ENCODE measurements around the gene PAQR9.
"Not testable (repeated sequence)": the region's sequence is repeated elsewhere in the genome, so short reads cannot be mapped to it uniquely, and the experiment has no call there.

PAQR9 gene

DNA sequence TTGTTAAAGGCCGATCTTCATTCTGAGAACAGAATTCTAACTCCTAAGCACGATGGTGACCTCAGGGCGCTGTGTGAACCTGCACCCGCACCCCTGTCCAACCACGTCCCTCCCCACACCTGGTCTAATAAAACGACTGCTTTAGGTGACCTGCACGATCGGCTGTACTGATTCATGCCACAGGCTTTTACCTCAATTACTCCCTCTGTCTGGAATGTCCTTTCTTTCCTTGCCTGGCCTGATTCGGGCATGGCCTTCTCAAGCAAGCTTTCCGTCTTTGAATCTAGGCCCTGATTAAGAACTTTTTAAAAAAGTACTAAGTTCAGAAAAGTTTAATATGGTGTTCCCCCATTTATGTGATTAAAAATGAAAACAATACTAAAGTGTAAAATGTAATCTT is 37.1 kb upstream of the PAQR9 start:
- Histone ChIP-seq H3K4me1 (peaks cover 29% of the 10 kb centered on the region), H3K27me3 (no peaks in the 10 kb centered on the region), H3K4me3 (peak overlapping the region; percentile 85), H4K20me1 (peaks cover 39% of the 10 kb centered on the region), H3K4me2 (peak overlapping the region; percentile 88), H3K9me3 (no peaks in the 10 kb centered on the region), H3K36me3 (no peaks in the 10 kb centered on the region; the same call in 1 of the 2 replicates), H3K27ac (peak overlapping the region; percentile 93), H3K9ac (peak overlapping the region; percentile 97)
- TF ChIP-seq Cebpa-rat (IDR thresholded peaks at IDR 0.05): no peak

DNA sequence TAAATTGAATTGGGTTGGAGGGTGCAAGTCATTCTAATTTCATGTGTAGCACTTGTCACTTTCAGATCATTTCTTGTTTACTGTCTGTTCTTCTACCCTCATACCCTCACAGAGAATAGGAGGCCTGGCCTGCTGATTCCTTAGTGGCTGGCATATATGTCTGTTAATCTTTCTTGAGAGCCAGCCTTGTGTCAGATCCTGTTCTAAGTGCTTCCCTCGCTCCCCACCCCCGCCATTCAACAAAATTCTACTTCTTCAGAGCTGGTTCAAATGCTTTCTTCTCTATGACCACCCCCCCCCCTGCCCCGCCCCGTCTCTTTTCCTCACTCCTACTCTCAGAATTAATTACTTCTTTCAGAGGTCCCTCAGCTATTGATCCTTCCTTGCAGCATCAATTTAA is 36.4 kb upstream of the PAQR9 start:
- Histone ChIP-seq H3K9me3 (no peaks in the 10 kb centered on the region), H3K27ac (no peak overlapping the region), H3K4me3 (no peak overlapping the region), H3K27me3 (no peaks in the 10 kb centered on the region), H4K20me1 (peaks cover 33% of the 10 kb centered on the region), H3K4me1 (peaks cover 29% of the 10 kb centered on the region), H3K36me3 (no peaks in the 10 kb centered on the region), H3K4me2 (peak overlapping the region; percentile 88), H3K9ac (no peak overlapping the region)
- no peak for TF ChIP-seq Cebpa-rat (IDR thresholded peaks at IDR 0.05)

DNA sequence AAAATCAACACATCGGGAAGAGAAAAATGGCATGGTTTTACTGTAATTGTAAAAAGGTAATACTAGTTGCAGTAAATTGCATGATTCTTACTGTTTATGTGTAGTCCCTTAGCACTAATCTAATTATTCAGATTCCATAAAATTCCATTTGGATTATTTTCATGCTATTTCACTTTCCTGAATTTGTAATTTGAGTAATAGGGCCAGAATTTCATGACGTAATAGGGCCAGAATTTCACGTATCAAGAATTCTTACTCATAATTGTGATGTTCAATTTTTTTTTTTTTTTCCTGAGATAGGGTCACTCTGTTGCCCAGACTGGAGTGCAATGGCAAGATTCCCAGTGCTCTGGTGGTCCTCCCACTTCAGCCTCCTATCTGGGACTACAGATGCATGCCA is 35.0 kb upstream of the PAQR9 start:
- no peak for TF ChIP-seq Cebpa-rat (IDR thresholded peaks at IDR 0.05)
- no peak overlapping the region for H3K27ac ChIP-seq
- peaks cover 19% of the 10 kb centered on the region for H4K20me1 ChIP-seq
- H3K9me3 ChIP-seq: no peaks in the 10 kb centered on the region
- H3K36me3 ChIP-seq: no peaks in the 10 kb centered on the region
- no peaks in the 10 kb centered on the region for H3K27me3 ChIP-seq
- no peak overlapping the region for H3K4me2 ChIP-seq
- H3K4me3 ChIP-seq: no peak overlapping the region
- H3K4me1 ChIP-seq: peaks cover 30% of the 10 kb centered on the region
- H3K9ac ChIP-seq: no peak overlapping the region

DNA sequence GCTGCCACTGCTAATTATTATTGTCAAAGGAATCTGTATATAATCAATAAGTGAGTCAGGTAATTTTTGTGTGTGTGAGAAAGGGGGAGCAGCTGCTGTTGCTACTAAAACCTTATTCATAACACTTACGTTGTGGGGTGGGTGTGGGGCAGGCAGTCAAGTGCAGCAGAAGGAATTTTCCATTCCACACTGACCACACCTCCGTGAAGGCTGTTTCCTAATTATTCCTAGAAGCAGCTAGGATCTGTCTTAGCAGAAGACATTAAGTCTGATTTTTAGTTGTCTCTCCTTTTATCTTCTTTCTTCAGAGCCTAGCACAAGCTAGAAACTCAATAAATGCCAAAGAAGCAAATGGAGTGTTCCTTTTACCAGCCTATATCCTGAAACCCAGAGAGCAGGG is 33.9 kb upstream of the PAQR9 start:
- no peak overlapping the region for H3K9ac ChIP-seq
- H3K9me3 ChIP-seq: no peaks in the 10 kb centered on the region
- no peak overlapping the region for H3K27ac ChIP-seq
- H4K20me1 ChIP-seq: peaks cover 7% of the 10 kb centered on the region; the same call in 1 of the 2 replicates
- peaks cover 23% of the 10 kb centered on the region for H3K4me1 ChIP-seq
- H3K4me2 ChIP-seq: no peak overlapping the region
- no peaks in the 10 kb centered on the region for H3K36me3 ChIP-seq
- H3K27me3 ChIP-seq: no peaks in the 10 kb centered on the region
- no peak overlapping the region for H3K4me3 ChIP-seq
- TF ChIP-seq Cebpa-rat (IDR thresholded peaks at IDR 0.05): no peak

DNA sequence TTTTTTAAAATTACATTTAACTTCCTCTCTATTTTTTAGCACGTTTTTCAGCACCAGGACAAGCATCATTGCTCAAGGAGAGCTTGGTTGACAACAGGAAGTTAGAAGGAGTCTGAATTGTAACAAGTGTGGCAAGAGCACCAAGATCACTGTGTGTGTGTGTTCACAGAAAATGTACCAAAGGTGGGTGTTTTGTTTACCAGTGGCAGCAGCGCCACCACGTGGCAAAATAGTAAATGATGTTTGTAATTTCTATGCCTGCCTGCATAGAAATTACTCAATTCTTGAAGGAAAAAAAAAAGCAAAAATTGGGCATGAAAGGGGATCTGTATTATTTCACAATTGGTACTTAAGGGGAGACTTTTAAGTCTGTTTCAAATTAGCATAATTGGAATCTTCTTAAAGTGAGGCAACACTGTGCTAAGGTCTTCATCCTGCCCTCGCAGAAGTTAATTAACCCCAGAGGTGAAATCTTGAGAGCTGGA is 30.5 kb upstream of the PAQR9 start:
- H3K27ac ChIP-seq: no peak overlapping the region
- no peak overlapping the region for H3K4me3 ChIP-seq
- H4K20me1 ChIP-seq: no peaks in the 10 kb centered on the region
- H3K9me3 ChIP-seq: no peaks in the 10 kb centered on the region
- H3K9ac ChIP-seq: no peak overlapping the region
- H3K4me1 ChIP-seq: peaks cover 9% of the 10 kb centered on the region; the same call in 1 of the 2 replicates
- TF ChIP-seq Cebpa-rat (IDR thresholded peaks at IDR 0.05): peak; percentile 26; the same call in 1 of the 2 replicates
- no peaks in the 10 kb centered on the region for H3K27me3 ChIP-seq
- no peaks in the 10 kb centered on the region for H3K36me3 ChIP-seq
- H3K4me2 ChIP-seq: peak overlapping the region; percentile 6; the same call in 1 of the 2 replicates

DNA sequence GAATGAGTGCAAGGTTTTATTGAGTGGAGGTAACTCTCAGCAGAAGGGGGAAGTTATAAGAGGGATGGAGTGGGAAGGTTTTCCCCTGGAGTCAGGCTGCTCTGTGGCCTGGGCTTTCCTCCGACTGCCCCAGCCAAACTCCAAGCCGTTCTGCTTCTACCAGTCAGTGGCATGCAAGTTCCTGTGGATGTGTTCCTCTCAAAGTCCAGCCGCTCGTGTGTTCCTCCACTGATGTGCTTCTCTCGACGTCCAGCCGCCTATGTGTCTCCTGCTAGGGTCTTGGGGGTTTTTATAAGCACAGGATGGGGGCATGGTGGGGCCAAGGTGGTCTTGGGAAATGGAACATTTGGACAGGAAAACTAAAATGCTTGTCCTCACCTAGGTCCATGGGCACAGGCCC is 28.8 kb upstream of the PAQR9 start:
- no peak overlapping the region for H3K4me2 ChIP-seq
- H3K9ac ChIP-seq: no peak overlapping the region
- no peaks in the 10 kb centered on the region for H3K36me3 ChIP-seq
- no peaks in the 10 kb centered on the region for H4K20me1 ChIP-seq
- H3K4me3 ChIP-seq: no peak overlapping the region
- H3K9me3 ChIP-seq: no peaks in the 10 kb centered on the region
- no peaks in the 10 kb centered on the region for H3K27me3 ChIP-seq
- peaks cover 9% of the 10 kb centered on the region; the same call in 1 of the 2 replicates for H3K4me1 ChIP-seq
- TF ChIP-seq Cebpa-rat (IDR thresholded peaks at IDR 0.05): no peak
- no peak overlapping the region for H3K27ac ChIP-seq

DNA sequence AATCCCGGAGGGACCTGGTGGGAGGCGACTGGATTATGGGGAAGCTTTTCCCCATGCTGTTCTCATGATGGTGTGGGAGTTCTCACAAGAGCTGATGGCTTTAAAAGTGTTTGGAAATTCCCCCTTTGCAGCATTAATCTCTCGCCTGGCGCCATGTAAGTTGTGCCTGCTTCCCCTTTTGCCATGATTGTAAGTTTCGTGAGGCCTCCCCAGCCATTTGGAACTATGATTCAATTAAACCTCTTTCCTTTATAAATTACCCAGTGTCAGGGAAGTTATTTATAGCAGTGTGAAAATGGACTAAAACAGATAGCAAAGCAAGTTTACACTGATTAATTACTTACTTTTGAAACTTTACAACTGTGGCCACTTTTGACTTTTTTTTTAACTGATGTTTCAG is 27.2 kb upstream of the PAQR9 start:
- Histone ChIP-seq H4K20me1 (no peaks in the 10 kb centered on the region), H3K9ac (no peak overlapping the region), H3K4me2 (no peak overlapping the region), H3K36me3 (no peaks in the 10 kb centered on the region), H3K27me3 (no peaks in the 10 kb centered on the region), H3K27ac (no peak overlapping the region), H3K9me3 (no peaks in the 10 kb centered on the region), H3K4me1 (peaks cover 9% of the 10 kb centered on the region; the same call in 1 of the 2 replicates), H3K4me3 (no peak overlapping the region)
- no peak for TF ChIP-seq Cebpa-rat (IDR thresholded peaks at IDR 0.05)

DNA sequence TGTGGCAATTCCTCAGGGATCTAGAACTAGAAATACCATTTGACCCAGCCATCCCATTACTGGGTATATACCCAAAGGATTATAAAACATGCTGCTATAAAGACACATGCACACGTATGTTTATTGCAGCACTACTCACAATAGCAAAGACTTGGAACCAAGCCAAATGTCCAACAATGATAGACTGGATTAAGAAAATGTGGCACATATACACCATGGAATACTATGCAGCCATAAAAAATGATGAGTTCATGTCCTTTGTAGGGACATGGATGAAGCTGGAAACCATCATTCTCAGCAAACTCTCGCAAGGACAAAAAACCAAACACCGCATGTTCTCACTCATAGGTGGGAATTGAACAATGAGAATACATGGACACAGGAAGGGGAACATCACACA is 25.4 kb upstream of the PAQR9 start:
- H4K20me1 ChIP-seq, H3K4me1 ChIP-seq, H3K4me2 ChIP-seq, H3K36me3 ChIP-seq, H3K4me3 ChIP-seq, H3K9ac ChIP-seq, H3K27me3 ChIP-seq, H3K27ac ChIP-seq, H3K9me3 ChIP-seq: not testable (repeated sequence)

DNA sequence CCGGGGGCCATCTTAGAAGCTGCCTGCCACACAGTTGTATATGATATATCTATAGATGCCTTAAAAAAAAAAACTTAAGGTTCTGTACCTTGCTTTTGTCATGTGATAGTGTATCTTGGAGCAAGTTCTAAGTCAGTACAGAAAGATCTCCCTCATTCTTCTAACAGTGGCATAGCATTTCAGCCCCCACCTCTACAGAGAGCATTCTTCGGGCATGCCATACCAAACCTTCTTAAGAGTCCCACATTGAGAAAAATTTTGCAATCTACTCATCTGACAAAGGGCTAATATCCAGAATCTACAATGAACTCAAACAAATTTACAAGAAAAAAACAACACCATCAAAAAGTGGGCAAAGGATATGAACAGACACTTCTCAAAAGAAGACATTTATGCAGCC is 24.7 kb upstream of the PAQR9 start:
- H3K4me3 ChIP-seq, H3K4me1 ChIP-seq, H3K4me2 ChIP-seq, H3K9me3 ChIP-seq, H3K9ac ChIP-seq, H4K20me1 ChIP-seq, H3K27ac ChIP-seq, H3K27me3 ChIP-seq, H3K36me3 ChIP-seq: not testable (repeated sequence)

DNA sequence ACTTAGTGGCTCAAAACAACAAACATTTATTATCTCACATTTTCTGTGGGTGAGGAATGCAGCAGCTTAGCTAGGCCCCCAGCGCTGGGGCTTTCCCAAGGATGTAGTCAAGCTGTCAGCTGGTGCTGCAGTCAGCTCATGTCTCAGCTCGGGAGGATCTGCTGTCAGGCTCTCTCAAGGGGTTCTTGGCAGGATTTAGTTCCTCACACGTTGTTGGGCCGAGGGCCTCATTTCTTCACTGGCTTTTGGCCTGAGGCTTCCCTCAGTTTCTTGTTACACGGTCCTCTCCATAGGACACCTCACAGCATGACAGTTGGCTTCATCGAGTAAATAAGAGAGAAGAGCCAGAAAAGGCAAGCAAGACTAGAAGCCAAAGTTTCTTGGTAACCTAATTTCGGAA is 24.2 kb upstream of the PAQR9 start:
- no peaks in the 10 kb centered on the region for H3K9me3 ChIP-seq
- no peak for TF ChIP-seq Cebpa-rat (IDR thresholded peaks at IDR 0.05)
- H3K9ac ChIP-seq: no peak overlapping the region
- H3K4me1 ChIP-seq: peaks cover 8% of the 10 kb centered on the region
- H3K27ac ChIP-seq: no peak overlapping the region
- H3K36me3 ChIP-seq: no peaks in the 10 kb centered on the region
- no peak overlapping the region for H3K4me2 ChIP-seq
- no peaks in the 10 kb centered on the region for H3K27me3 ChIP-seq
- H3K4me3 ChIP-seq: no peak overlapping the region
- no peaks in the 10 kb centered on the region for H4K20me1 ChIP-seq

DNA sequence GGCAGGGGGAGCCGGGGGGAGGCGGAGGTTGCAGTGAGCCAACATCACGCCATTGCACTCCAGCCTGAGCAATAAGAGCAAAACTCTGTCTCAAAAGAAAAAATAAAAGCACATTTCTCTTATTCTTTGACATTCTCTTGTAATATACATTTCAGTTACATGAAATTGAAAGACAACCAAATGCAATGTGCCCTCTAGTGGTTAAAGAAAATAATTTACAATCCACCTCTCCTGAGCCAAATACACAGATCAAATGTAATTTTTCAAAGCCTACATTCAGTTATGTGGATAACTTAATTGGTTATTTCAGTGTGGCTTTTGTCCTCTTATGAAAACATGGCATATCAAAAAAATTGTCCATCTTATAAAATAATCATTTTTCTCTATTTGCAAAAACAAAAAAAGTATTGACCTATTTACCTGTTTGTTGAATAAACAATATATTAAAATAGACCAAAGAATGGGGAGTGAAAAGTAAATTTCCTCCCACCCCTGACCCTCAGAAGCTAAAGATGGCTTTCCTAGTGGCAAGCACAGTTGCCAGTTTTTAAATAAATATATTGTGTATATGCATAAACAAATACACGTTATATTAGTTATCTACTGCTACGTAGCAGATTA is 23.7 kb upstream of the PAQR9 start:
- no peak overlapping the region for H3K9ac ChIP-seq
- no peak overlapping the region for H3K4me2 ChIP-seq

More for the DNA sequence above, 23.7 kb upstream of the PAQR9 start:
- no peaks in the 10 kb centered on the region for H3K36me3 ChIP-seq
- H4K20me1 ChIP-seq: no peaks in the 10 kb centered on the region
- peaks cover 13% of the 10 kb centered on the region for H3K4me1 ChIP-seq
- H3K27me3 ChIP-seq: no peaks in the 10 kb centered on the region
- no peak overlapping the region for H3K27ac ChIP-seq
- no peaks in the 10 kb centered on the region for H3K9me3 ChIP-seq
- no peak overlapping the region for H3K4me3 ChIP-seq
- no peak for TF ChIP-seq Cebpa-rat (IDR thresholded peaks at IDR 0.05)

Measured in BLaER1 (cell line).